ENCODE results near the gene TTC34.

The TTC34 gene

GRCh38 chr1:2816786-2817185 lies 15.3 kb upstream of the TTC34 start:
- H3K4me3 ChIP-seq (ENCODE audit: low read depth in 1 of 2, low read length in 1 of 2): no peak overlapping the region
- H3K9me3 ChIP-seq: no peaks in the 10 kb centered on the region
- no peaks in the 10 kb centered on the region for H3K4me1 ChIP-seq (ENCODE audit: control insufficient read depth in 1 of 2, insufficient read depth in 1 of 2, low read depth in 1 of 2, low read length in 1 of 2)
- H3K36me3 ChIP-seq: no peaks in the 10 kb centered on the region
- no peak for TF ChIP-seq CTCF (IDR thresholded peaks at IDR 0.05)
- no peaks in the 10 kb centered on the region for H3K27me3 ChIP-seq
- no peak overlapping the region for H3K27ac ChIP-seq

- TF ChIP-seq CTCF (IDR thresholded peaks at IDR 0.05): no peak
- Histone ChIP-seq H3K4me3 (ENCODE audit: low read depth in 1 of 2, low read length in 1 of 2) (no peak overlapping the region), H3K36me3 (no peaks in the 10 kb centered on the region), H3K27me3 (no peaks in the 10 kb centered on the region), H3K9me3 (no peaks in the 10 kb centered on the region), H3K4me1 (ENCODE audit: control insufficient read depth in 1 of 2, insufficient read depth in 1 of 2, low read depth in 1 of 2, low read length in 1 of 2) (no peaks in the 10 kb centered on the region), H3K27ac (no peak overlapping the region)
Observed at GRCh38 chr1:2815551-2815950, 14.1 kb upstream of the TTC34 start.

- no peaks in the 10 kb centered on the region for H3K4me1 ChIP-seq (ENCODE audit: control insufficient read depth in 1 of 2, insufficient read depth in 1 of 2, low read depth in 1 of 2, low read length in 1 of 2)
- TF ChIP-seq CTCF (IDR thresholded peaks at IDR 0.05): no peak
- H3K27me3 ChIP-seq: no peaks in the 10 kb centered on the region
- no peak overlapping the region for H3K4me3 ChIP-seq (ENCODE audit: low read depth in 1 of 2, low read length in 1 of 2)
- no peaks in the 10 kb centered on the region for H3K36me3 ChIP-seq
- H3K27ac ChIP-seq: no peak overlapping the region
- H3K9me3 ChIP-seq: no peaks in the 10 kb centered on the region
Observed at GRCh38 chr1:2814511-2815075, 13.1 kb upstream of the TTC34 start.

- Histone ChIP-seq H3K4me3 (ENCODE audit: low read depth in 1 of 2, low read length in 1 of 2) (no peak overlapping the region), H3K9me3 (no peaks in the 10 kb centered on the region), H3K27ac (no peak overlapping the region), H3K27me3 (no peaks in the 10 kb centered on the region), H3K4me1 (ENCODE audit: control insufficient read depth in 1 of 2, insufficient read depth in 1 of 2, low read depth in 1 of 2, low read length in 1 of 2) (no peaks in the 10 kb centered on the region), H3K36me3 (no peaks in the 10 kb centered on the region)
- TF ChIP-seq CTCF (IDR thresholded peaks at IDR 0.05): no peak
Observed at GRCh38 chr1:2812939-2813653, 11.6 kb upstream of the TTC34 start.

GRCh38 chr1:2812136-2812535 lies 10.6 kb upstream of the TTC34 start:
- H3K9me3 ChIP-seq: no peaks in the 10 kb centered on the region
- H3K36me3 ChIP-seq: no peaks in the 10 kb centered on the region
- H3K27ac ChIP-seq: no peak overlapping the region
- H3K4me3 ChIP-seq (ENCODE audit: low read depth in 1 of 2, low read length in 1 of 2): no peak overlapping the region
- no peaks in the 10 kb centered on the region for H3K4me1 ChIP-seq (ENCODE audit: control insufficient read depth in 1 of 2, insufficient read depth in 1 of 2, low read depth in 1 of 2, low read length in 1 of 2)
- TF ChIP-seq CTCF (IDR thresholded peaks at IDR 0.05): no peak
- no peaks in the 10 kb centered on the region for H3K27me3 ChIP-seq

Measured in neutrophil (primary cell).